ENCODE results near the gene ABLIM2. TPM values are rescaled to one million over a fixed set of nuclear protein-coding genes. Genes with fewer than 3 reads are reported as not detected.

ABLIM2 gene
- polyA plus RNA-seq, 1 donor from 2014 or later = 14.9 TPM

- H3F3A ChIP-seq (ENCODE audit: insufficient read depth, low read length, poor library complexity, severe bottlenecking) = no peaks in the 10 kb centered on the region
- no peaks in the 10 kb centered on the region for H3K36me3 ChIP-seq (ENCODE audit: insufficient read depth, low read length)
Measured at GRCh38 chr4:8002525-8003309, 155.9 kb downstream of the ABLIM2 start.

GRCh38 chr4:8001564-8002355, 156.9 kb downstream of the ABLIM2 start:
- H2AFZ ChIP-seq (ENCODE audit: low read depth, low read length) = no peak overlapping the region
- no peak overlapping the region for H3K9ac ChIP-seq (ENCODE audit: low read length)
- H4K20me1 ChIP-seq (ENCODE audit: insufficient read depth) = no peaks in the 10 kb centered on the region
- no peaks in the 10 kb centered on the region for H3F3A ChIP-seq (ENCODE audit: insufficient read depth, low read length, poor library complexity, severe bottlenecking)
- no peaks in the 10 kb centered on the region for H3K9me3 ChIP-seq (ENCODE audit: low read length)
- no peak overlapping the region for H3K27ac ChIP-seq (ENCODE audit: low read length)
- no peaks in the 10 kb centered on the region for H3K27me3 ChIP-seq (ENCODE audit: insufficient read depth, low read depth, low read length)
- H3K4me2 ChIP-seq (ENCODE audit: low read length) = no peak overlapping the region
- H3K36me3 ChIP-seq (ENCODE audit: insufficient read depth, low read length) = no peaks in the 10 kb centered on the region
- H3K9me2 ChIP-seq (ENCODE audit: insufficient read depth, low read length) = no peaks in the 10 kb centered on the region
- TF ChIP-seq TAF1 (IDR thresholded peaks at IDR 0.05; ENCODE audit: low read depth) (no peak), POLR2AphosphoS5 (IDR thresholded peaks at IDR 0.05) (no peak), EZH2 (IDR thresholded peaks at IDR 0.05; ENCODE audit: borderline replicate concordance, insufficient read depth, low read length, poor library complexity, severe bottlenecking) (no peak), SMC3 (conservative IDR thresholded peaks at IDR 0.05; ENCODE audit: poor library complexity) (no peak), EP300 (conservative IDR thresholded peaks at IDR 0.05; ENCODE audit: poor library complexity, severe bottlenecking) (no peak), REST (IDR thresholded peaks at IDR 0.05; ENCODE audit: borderline replicate concordance) (no peak), CTCF (IDR thresholded peaks at IDR 0.05; ENCODE audit: poor library complexity, severe bottlenecking) (no peak), RAD21 (conservative IDR thresholded peaks at IDR 0.05) (no peak), MXI1 (conservative IDR thresholded peaks at IDR 0.05; ENCODE audit: poor library complexity, severe bottlenecking) (no peak)
- H3K4me3 ChIP-seq (ENCODE audit: low read length) = no peak overlapping the region
- H3K79me2 ChIP-seq (replicated peaks; ENCODE audit: insufficient read depth, low read length) = no peaks in the 10 kb centered on the region

More at GRCh38 chr4:8002525-8003309, 155.9 kb downstream of the ABLIM2 start:
- H3K4me3 ChIP-seq (ENCODE audit: low read length) = no peak overlapping the region
- no peaks in the 10 kb centered on the region for H3K27me3 ChIP-seq (ENCODE audit: insufficient read depth, low read depth, low read length)
- no peaks in the 10 kb centered on the region for H3K9me3 ChIP-seq (ENCODE audit: low read length)
- no peak overlapping the region for H3K27ac ChIP-seq (ENCODE audit: low read length)
- no peak overlapping the region for H3K9ac ChIP-seq (ENCODE audit: low read length)
- TF ChIP-seq SMC3 (conservative IDR thresholded peaks at IDR 0.05; ENCODE audit: poor library complexity) (no peak), CTCF (IDR thresholded peaks at IDR 0.05; ENCODE audit: poor library complexity, severe bottlenecking) (no peak), POLR2AphosphoS5 (IDR thresholded peaks at IDR 0.05) (no peak), TAF1 (IDR thresholded peaks at IDR 0.05; ENCODE audit: low read depth) (no peak), EP300 (conservative IDR thresholded peaks at IDR 0.05; ENCODE audit: poor library complexity, severe bottlenecking) (no peak)
- no peak overlapping the region for H3K4me2 ChIP-seq (ENCODE audit: low read length)
- H3K79me2 ChIP-seq (replicated peaks; ENCODE audit: insufficient read depth, low read length) = no peaks in the 10 kb centered on the region
- no peaks in the 10 kb centered on the region for H3K9me2 ChIP-seq (ENCODE audit: insufficient read depth, low read length)
- no peaks in the 10 kb centered on the region for H4K20me1 ChIP-seq (ENCODE audit: insufficient read depth)
- no peak overlapping the region for H2AFZ ChIP-seq (ENCODE audit: low read depth, low read length)

All from neural cell (in vitro differentiated cells).